Large intestine (tissue), 3 donors: ENCODE results near the gene TAAR1. TPM values are rescaled to one million over a fixed set of nuclear protein-coding genes. Genes with fewer than 3 reads are reported as not detected.

Source experiments
- DNase-seq, 2 donors: peaks; one replicate each; pipeline versions ENCODE4 v3.0.0 to v3.0.0-alpha.2; 2013
- H3K27ac ChIP-seq: one replicate; pipeline ENCODE4 v1.5.1; 2013; ENCODE audit warnings: low read length
- H3K27me3 ChIP-seq: 2 replicates; pipeline ENCODE4 v1.6.1; 2013; ENCODE audit warnings: low read length; ENCODE audit not compliant: control insufficient read depth, insufficient read depth
- H3K36me3 ChIP-seq: 2 replicates; pipeline ENCODE4 v1.6.1; 2013; ENCODE audit warnings: low read length; ENCODE audit not compliant: control insufficient read depth, insufficient read depth
- H3K4me1 ChIP-seq: one replicate; pipeline ENCODE4 v1.6.1; 2013; ENCODE audit warnings: low read length; ENCODE audit not compliant: control insufficient read depth, insufficient read depth
- H3K4me3 ChIP-seq: one replicate; pipeline ENCODE4 v1.5.1; 2013; ENCODE audit warnings: low read length
- H3K9me3 ChIP-seq: one replicate; pipeline ENCODE4 v1.6.1; 2013; ENCODE audit warnings: mild to moderate bottlenecking, low read depth, low read length, moderate library complexity; ENCODE audit not compliant: control insufficient read depth
- WGBS: methylation state at CpG from one replicate; pipeline ENCODE4 v1.1.5; 2013; ENCODE audit warnings: low lambda C conversion rate; ENCODE audit not compliant: insufficient coverage; 5-methylcytosine and 5-hydroxymethylcytosine counted together
- polyA plus RNA-seq: library from polyadenylated mRNA; unstranded; fragments of 120-200 nt; gene quantifications from one replicate; pipeline ENCODE4 v1.2.1, GENCODE V29; 2013

Gene TAAR1
- polyA plus RNA-seq, 1 donor: not detected

DNA sequence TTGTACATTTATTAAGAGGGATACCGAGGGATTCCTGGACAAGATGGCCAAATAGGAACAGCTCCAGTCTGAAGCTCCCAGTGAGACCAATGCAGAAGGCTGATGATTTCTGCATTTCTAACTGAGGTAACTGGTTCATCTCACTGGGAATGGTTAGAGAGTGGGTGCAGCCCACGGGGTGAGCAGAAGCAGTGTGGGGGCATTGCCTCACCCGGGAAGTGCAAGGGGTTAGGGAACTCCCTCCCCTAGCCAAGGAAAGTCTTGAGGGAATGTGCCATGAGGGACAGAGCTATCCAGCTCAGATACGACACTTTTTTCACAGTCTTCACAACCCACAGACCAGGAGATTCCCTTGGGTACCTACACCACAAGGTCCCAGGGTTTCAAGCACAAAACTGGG is 24.2 kb downstream of the TAAR1 start:
- Histone ChIP-seq H3K4me3 (no peak overlapping the region), H3K9me3 (no peaks in the 10 kb centered on the region), H3K27ac (no peak overlapping the region), H3K27me3 (no peaks in the 10 kb centered on the region), H3K36me3 (no peaks in the 10 kb centered on the region), H3K4me1 (peaks cover 9% of the 10 kb centered on the region)
- no CpG with 5 or more reads among the region's 4 CpGs for WGBS
- no peak for DNase-seq

DNA sequence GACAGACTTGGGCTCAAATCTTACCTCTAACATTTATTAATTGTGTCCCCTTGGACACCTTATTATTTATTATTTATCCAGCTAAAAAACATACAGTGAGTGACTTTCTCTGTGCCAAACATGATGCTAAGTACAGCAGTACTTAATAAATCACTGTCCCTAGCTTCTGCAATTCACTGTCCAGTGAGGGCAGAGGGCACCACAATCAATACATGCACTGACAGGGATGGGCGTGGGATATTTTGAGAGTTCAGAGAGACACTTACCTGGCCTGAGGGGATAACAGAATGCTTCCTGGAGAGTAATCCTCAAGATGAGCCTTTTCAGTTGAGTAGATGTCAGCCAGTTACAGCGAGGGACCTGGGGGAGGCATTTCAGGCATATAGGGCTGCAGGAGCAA is 25.6 kb downstream of the TAAR1 start:
- Histone ChIP-seq H3K4me1 (peaks cover 9% of the 10 kb centered on the region), H3K27ac (no peak overlapping the region), H3K36me3 (no peaks in the 10 kb centered on the region), H3K4me3 (no peak overlapping the region), H3K9me3 (no peaks in the 10 kb centered on the region), H3K27me3 (no peaks in the 10 kb centered on the region)
- no CpG with 5 or more reads among the region's 2 CpGs for WGBS
- DNase-seq: no peak

DNA sequence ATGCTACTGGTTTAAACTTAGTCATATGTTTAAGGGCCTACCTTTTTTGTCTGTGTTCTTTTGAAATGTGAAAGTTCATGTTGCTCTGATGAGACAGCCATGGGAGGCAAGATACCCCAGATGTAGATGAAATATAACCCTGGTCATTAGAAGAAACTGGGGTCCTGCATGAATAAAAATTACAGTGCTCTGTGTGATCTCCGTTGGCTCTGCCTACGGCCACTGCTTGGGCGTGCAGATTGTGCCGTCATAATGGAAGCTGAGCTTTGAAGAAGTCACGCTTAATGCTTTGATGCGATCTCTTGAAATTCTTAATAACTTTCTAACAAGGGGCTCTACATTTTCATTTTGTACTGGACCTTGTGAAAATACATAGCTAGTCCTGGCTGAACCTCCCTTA is 34.8 kb downstream of the TAAR1 start, which contains the start of gene TAAR2:
Gene TAAR2, minus strand, starts transcription at position 101 of the 400 bp plus-strand sequence. Its CDS starts 0 bp downstream, at position 101.
- no peak within 1 kb of the TSS for H3K4me3 ChIP-seq
- no peaks in the 10 kb centered on the region for H3K27me3 ChIP-seq
- H3K36me3 ChIP-seq: no peaks in the 10 kb centered on the region
- H3K27ac ChIP-seq: no peak within 1 kb of the TSS
- no CpG with 5 or more reads among the region's 6 CpGs for WGBS
- no peak for DNase-seq
- H3K9me3 ChIP-seq: no peaks in the 10 kb centered on the region
- H3K4me1 ChIP-seq: no peaks in the 10 kb centered on the region

GRCh38 chr6:132623106-132623845 is 35.7 kb downstream of the TAAR1 start:
- no peak overlapping the region for H3K4me3 ChIP-seq
- no peak for DNase-seq
- no peaks in the 10 kb centered on the region for H3K9me3 ChIP-seq
- H3K4me1 ChIP-seq: no peaks in the 10 kb centered on the region
- WGBS: 37% methylated on average over 5 of the region's 6 CpGs
- H3K36me3 ChIP-seq: no peaks in the 10 kb centered on the region
- no peaks in the 10 kb centered on the region for H3K27me3 ChIP-seq
- no peak overlapping the region for H3K27ac ChIP-seq

DNA sequence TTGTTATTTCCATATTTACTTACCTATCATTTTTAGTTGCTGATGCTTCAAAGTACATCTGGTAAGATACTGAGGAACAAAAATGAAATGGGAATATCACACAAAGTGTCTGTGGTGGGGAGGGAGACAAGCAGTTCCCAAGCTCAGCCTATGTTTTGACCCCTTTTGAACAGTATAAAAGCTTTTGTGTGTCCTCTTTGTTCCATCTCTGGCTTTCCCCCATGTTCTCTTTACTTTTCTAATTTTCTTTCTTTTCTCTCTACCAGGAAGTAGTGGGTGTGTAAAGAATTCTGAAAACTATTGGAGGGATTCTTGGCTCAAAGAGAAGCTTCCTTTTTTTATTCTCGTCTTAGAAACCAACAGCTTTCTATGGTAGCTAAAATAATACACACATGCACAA is 42.3 kb downstream of the TAAR1 start:
- H3K9me3 ChIP-seq: no peaks in the 10 kb centered on the region
- H3K27ac ChIP-seq: no peak overlapping the region
- peaks cover 11% of the 10 kb centered on the region for H3K4me1 ChIP-seq
- no peaks in the 10 kb centered on the region for H3K36me3 ChIP-seq
- no peaks in the 10 kb centered on the region for H3K27me3 ChIP-seq
- no peak overlapping the region for H3K4me3 ChIP-seq
- 88% methylated on average over 1 of the region's 1 CpG for WGBS
- no peak for DNase-seq

GRCh38 chr6:132614554-132614953 is 44.4 kb downstream of the TAAR1 start:
- WGBS: no CpG with 5 or more reads among the region's 7 CpGs

DNA sequence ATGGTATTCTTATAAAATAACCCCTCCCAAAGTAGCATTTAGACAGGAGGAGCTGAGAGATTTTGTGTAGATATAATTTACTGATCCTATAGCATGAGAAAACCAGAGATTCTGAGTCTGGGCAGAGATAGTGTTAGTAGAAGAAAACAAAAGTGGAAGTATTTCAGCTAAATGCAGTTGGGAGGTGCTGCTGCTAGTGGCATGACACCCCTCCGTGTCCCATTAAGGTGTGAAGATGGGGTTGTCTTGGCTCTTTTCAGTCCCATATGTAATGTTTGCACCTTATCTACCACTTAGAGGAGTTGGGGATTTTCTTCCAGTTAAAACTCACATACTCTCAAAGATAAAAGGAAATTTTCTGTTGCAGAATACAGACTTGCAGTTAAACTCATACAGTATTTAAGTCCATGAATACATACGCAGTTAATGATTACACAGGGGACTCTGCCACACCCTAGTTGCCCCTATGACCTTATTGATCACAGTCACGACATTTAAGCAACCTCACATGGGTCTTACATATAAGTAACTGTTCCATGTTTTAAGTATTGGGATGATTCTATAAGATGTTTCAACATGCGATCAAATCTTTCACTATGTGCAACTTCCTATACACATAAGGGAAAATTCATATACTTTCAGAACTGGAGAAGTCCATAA is 46.4 kb downstream of the TAAR1 start:
- H3K36me3 ChIP-seq: no peaks in the 10 kb centered on the region
- peak; percentile 38 to 83 for DNase-seq
- peaks cover 19% of the 10 kb centered on the region for H3K4me1 ChIP-seq
- peak overlapping the region; percentile 64 for H3K27ac ChIP-seq
- WGBS: 80% methylated on average over 1 of the region's 4 CpGs
- no peaks in the 10 kb centered on the region for H3K9me3 ChIP-seq
- H3K4me3 ChIP-seq: no peak overlapping the region
- H3K27me3 ChIP-seq: no peaks in the 10 kb centered on the region

More at GRCh38 chr6:132614554-132614953, 44.4 kb downstream of the TAAR1 start:
- Histone ChIP-seq H3K27ac (no peak overlapping the region), H3K36me3 (no peaks in the 10 kb centered on the region), H3K27me3 (no peaks in the 10 kb centered on the region), H3K9me3 (no peaks in the 10 kb centered on the region), H3K4me3 (no peak overlapping the region), H3K4me1 (peaks cover 13% of the 10 kb centered on the region)
- DNase-seq: no peak

DNA sequence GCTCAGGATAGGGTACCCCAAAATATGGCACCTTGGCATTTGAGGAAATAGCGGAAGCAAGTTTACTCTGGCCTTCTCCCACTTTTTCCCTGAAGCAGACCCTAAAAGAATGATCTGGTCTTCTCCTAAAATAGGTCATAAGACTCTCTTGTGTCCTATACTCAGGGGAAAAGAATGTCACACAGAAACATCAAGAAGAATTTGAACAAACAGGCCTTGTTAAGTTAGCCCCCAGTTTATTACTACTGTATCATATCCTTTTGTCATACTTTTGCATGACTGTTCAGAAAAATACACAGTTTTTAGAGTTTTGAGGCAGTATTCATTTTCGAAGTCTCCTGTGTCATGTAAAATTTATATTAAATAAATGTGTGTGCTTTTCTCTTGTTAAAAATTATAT is 47.4 kb downstream of the TAAR1 start:
- Histone ChIP-seq H3K4me1 (peaks cover 26% of the 10 kb centered on the region), H3K9me3 (no peaks in the 10 kb centered on the region), H3K4me3 (no peak overlapping the region), H3K36me3 (no peaks in the 10 kb centered on the region), H3K27ac (peak overlapping the region; percentile 64), H3K27me3 (no peaks in the 10 kb centered on the region)
- WGBS: 93% methylated on average over 2 of the region's 2 CpGs
- no peak for DNase-seq

GRCh38 chr6:132607544-132608233 is 51.3 kb downstream of the TAAR1 start:
- peak; percentile 54 to 87 for DNase-seq
- Histone ChIP-seq H3K4me3 (no peak overlapping the region), H3K36me3 (no peaks in the 10 kb centered on the region), H3K9me3 (no peaks in the 10 kb centered on the region), H3K4me1 (peaks cover 23% of the 10 kb centered on the region), H3K27me3 (no peaks in the 10 kb centered on the region), H3K27ac (peak overlapping the region; percentile 69)
- WGBS: 50% methylated on average over 1 of the region's 5 CpGs

DNA sequence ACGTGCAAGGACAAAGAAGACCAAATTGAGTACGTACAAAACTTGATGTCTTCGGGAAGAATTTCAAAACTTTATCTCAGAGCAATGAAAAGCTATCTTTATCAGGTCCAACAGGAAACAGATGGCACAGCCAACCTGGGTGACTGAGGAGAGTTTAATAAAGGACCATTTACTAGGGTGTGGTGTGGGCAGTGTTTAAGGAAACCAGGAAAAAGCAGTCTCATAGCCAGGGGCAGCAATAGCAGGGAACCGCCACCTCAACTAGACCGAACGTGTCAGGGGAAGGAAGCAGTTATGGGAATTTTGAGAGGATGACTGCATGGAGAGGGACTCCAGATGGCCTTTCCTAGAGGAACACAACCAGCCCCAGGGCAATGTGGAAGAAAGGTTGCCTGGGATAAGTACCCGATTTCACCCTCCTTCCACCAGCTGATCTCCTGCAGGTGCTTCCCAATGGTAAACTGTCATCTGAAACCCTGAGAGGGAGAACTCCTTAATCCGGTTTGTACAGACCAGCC is 54.3 kb downstream of the TAAR1 start:
- Histone ChIP-seq H3K4me1 (peaks cover 13% of the 10 kb centered on the region), H3K4me3 (no peak overlapping the region), H3K9me3 (no peaks in the 10 kb centered on the region), H3K36me3 (no peaks in the 10 kb centered on the region), H3K27me3 (no peaks in the 10 kb centered on the region), H3K27ac (no peak overlapping the region)
- DNase-seq: no peak
- no CpG with 5 or more reads among the region's 8 CpGs for WGBS
